NOMO-1 (cell line): ENCODE results near the gene AGT.
"Not testable (repeated sequence)": the region's sequence is repeated elsewhere in the genome, so short reads cannot be mapped to it uniquely, and the experiment has no call there.

ENCODE experiments used
- DNase-seq, 2 experiments: peaks; one replicate each; lab custom pipeline; 2025; ENCODE audit not compliant: unreplicated experiment in 2 of 2; lab: John Stamatoyannopoulos, UW

The AGT gene

DNA sequence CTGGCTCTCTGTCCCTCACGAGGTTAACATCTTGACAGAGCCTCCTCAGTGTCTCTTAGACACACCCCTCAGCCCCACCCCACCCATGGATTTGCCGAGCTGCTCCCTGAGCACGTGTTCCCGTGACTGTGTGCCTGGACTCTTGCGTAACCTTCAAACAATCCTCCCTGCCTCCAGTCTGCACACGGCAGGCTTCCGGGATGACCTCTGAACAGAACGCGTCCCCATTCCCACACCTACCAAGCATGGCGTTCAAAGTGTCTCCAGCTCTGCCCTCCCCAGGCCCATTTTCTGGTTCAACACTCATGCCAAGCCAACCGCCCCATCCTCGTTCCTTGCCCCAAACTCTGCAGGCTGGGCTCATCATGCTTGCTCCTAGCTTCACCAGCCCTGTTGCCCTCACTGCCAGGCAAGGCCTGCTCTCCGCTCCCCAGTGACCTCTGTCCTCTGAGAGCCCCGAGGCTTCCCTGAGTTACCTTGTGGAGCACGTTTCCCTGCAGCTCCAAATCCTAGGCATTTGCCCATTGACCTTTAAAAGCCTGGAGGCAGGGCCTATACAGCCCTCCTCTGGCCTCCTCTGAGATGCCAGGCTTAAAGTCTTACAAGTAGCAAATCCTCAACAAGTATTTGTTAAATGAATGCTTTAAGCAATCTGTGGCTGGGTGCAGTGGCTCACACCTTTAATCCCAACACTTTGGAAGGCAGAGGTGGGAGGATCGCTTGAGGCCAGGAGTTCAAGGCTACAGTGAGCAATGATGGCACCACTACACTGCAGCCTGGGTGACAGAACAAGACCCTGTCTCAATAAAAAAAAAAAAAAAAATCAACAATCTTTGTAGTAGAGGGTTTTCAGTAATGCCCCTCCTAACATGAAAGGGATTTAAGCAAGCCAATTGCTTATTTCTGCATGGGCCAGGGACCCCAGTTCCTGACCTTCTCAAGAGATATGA lies 5.0 kb downstream of the AGT start:
- peak; percentile 19 to 39 for DNase-seq

DNA sequence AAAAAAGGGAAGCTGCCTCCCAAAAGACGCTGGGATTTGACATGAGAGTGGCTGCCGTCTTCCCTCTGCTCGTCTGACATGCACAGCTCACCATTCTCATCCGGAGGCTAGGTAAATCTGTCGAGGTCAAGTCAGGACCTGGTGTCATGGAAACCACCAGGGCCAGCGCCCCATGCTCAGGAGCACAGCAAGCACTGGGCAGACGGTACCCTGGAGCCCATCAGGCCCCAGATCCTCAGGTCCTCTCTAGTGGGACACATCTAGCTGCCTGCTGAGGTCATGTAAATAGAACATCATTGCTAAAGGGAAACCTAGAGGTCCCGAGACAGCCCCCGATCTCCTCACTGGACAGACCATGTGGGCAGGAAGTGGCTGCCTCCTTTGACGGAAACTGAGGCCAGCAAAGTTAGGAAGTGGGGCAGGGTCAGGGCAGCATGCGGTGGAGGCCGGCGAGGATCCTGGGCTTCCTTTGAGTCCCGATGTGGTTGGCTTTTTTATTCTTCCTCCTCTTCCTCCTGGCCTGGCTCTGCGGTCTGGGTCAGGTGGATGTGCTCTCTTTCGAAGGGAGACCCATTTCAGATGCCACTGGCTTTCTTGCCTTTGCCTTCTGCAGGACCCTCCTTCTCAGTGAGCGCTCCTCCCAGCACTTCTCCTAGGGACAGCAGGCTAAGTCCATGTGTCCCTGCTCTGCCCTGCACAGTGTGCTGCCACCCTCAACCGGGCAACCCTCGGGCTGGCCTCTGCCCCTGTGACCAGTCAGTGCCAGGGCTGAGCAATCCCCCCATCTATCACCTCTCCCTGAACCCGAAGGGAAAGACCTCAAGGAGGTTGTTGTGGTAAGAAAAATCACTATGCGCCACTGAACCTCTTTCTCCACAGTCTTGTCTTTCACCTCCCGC lies 5.9 kb downstream of the AGT start:
- no peak for DNase-seq

GRCh38 chr1:230706887-230707731 lies 6.8 kb downstream of the AGT start:
- DNase-seq, result no peak

- no peak for DNase-seq
These were observed 7.8 kb downstream of the AGT start for GRCh38 chr1:230706020-230706699.

DNA sequence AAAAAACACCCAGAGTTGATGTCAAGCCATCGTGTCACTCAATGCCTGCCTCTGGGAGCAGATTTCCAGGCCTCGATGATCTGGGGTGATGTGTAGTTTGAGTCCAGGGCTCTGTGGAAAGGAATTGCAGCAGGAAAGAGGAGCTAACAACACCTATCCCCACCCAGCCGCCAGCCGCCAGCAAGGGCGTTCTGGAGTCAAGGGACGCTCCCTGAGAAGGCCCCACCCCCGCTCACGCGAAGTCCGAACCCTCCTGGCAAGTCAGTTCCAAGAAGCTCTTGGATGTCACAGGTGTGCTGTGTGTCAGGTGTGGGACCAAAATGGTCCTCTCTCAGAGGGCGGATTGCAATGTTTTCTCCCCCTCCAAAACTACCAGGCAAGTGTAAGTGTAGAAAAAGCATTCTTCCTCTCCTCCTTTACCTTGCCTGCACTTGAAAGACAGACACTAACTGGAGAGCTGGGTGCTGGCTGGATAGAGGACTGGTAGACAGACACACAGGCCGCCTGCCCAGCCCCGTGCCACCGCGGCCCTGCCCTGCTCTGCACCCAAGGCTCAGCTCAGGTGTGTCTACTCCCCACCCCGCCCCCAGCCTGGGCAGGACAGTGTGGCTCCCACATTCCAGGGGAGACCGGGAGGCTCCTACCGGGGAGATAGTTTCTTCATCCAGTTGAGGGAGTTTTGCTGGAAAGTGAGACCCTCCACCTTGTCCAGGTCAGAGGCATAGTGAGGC lies 8.5 kb downstream of the AGT start:
- DNase-seq, result no peak

- DNase-seq, result no peak
These were observed 9.1 kb downstream of the AGT start for GRCh38 chr1:230704830-230705229.

DNA sequence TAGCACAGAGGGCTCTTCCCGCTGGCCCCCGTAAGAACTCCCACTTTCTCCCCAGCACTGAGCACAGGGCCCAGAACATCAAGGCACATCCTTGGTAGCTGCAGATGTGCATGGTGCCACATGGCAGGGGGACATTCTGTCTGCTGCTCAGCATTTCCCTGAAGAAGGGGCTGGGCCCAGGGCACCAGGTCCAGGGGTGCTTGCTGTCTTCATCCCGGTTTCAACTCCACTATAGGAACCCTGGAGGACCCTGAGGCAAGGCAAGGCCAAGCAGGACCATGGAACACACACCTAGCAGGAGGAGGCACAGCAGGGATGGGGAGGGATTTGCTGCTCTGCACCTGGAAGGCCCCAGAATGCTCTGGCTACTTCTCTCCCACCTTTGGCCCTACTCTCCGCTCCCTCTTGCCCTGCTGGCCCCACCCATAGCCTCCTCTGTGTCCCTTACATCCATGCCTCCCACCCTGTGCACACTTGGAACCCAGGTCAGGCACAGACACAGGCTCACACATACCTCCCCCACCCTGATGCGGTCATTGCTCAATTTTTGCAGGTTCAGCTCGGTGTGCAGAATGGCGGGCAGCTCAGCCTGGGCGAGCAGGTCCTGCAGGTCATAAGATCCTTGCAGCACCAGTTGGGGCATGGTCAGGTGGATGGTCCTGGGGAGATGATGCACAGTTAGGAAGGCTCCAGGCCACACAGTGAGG lies 10.1 kb downstream of the AGT start:
- DNase-seq, result no peak

DNA sequence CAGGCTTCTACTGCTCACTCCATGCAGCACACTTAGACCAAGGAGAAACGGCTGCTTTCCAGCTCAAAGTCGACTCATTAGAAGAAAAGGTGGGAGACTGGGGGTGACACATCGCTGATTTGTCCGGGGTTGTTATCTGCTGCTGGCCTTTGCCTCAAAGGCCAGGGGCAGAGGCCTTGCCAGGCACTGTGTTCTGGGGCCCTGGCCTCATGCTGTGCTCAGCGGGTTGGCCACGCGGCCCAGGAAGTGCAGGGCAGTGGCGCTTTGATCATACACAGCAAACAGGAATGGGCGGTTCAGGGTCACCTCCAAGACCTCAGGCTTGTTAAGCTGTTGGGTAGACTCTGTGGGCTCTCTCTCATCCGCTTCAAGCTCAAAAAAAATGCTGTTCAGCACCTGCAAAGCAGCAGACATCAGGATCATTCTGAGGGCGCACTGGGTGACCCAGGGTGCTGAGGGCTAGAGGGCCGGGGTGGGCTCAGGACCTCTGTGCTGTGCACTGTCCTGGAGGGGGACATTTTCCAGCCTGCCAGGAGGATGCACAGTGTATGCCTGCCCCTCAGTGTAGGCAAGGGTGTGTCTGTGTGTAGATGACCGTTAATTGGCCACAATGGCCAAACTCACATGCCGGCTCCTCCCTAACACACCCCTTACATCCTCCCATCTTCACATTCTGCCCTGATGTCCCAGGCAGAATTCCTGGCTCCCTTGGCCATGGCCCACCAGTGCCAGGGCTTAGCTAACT lies 10.8 kb downstream of the AGT start:
- no peak for DNase-seq

GRCh38 chr1:230701895-230702768 lies 11.8 kb downstream of the AGT start:
- no peak for DNase-seq

GRCh38 chr1:230701434-230701833 lies 12.5 kb downstream of the AGT start:
- DNase-seq, result no peak

DNA sequence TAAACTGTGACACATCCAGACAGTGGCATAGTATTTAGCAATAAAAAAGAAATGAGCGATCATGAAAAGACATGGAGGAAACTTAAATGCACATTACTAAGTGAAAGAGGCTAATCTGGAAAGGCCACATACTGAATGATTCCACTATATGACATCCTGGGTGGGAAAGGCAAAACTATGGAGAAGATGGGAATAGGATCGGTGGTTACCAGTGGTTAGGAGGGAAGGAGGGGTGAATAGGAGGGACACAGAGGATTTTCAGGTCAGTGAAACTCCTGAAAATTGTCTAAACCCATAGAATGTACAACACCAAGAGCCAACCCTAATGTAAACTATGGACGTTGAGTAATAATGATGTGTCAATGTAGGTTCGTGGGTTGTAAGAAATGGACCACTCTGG lies 13.8 kb downstream of the AGT start:
- DNase-seq, result no peak

DNA sequence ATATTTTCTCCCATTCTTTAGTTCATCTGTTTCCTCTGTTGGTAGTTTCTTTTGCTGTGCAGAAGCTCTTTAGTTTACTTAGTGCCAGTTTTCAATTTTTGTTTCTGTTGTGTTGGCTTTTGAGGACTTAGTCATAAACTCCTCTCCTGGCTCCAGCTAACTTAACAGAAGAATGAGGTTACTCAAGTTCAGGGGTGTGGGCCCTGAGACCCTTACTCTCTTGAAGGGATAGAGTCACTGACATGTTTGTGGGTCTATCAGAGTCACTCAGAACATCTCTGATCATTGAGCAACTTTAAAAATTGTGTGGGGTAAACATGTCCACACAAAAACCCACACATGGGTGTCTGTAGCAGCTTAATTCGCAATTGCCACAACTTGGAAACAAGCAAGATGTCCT lies 14.2 kb downstream of the AGT start:
- DNase-seq, result no peak

- not testable (repeated sequence) for DNase-seq
These were observed 15.0 kb downstream of the AGT start for GRCh38 chr1:230698964-230699363.

GRCh38 chr1:230698130-230698529 lies 15.8 kb downstream of the AGT start:
- DNase-seq, result no peak

DNA sequence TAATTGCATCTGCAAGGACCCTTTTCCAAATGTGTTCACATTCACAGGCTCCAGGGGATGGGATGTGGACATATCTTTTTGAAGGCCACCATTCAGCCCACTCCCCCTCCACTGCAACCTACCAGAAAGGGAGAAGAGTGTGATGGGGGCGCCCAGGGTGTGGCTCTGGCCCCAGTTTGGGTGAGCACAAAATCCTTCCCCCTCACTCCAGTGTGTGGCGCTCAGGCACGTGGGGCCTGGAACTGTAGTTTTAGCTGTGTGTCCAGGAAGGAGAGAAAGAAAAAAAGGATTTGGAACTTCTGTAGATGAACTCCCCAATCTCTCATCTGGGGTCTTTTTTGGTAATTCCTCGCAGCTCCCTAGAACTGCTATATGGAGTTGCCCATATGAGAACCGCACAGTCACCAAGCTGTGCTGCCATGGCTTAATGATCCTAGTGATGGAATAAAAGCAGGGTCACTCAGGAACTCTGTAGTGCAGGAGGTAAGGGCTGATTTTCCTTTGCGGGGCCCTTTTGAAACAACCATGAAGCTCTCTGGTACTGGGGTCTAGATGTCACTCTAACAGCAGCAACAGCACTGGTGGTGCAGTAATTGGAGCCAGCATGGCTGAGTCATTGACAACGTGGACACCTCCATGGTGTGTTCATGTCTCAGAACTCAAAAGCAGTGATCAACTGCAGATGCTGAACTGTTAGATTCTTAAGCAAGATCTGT lies 17.0 kb downstream of the AGT start:
- DNase-seq, result no peak

DNA sequence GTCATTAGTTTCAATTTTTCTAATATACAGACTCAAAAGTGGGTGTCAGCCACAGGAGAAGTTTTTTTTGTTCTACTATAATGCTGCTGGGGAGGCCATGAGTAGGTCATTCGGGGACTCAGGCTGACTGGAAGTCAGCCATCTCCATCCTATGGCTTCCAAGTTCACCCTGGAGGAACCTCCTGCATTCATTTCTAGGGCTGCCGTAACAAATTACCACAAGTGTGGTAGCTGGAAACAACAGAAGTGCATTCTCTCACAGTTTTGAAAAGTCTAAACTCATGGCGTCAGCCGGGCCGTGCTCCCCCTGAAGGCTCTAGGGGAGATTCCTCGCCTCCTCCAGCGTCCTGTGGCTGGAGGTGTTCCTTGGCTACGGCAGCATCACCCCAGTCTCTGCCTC lies 17.7 kb downstream of the AGT start:
- no peak for DNase-seq

GRCh38 chr1:230694991-230695390 lies 18.9 kb downstream of the AGT start:
- DNase-seq, result no peak
